Measurements from ENCODE around the gene SFXN3. TPM values are rescaled to one million over a fixed set of nuclear protein-coding genes. Genes with fewer than 3 reads are reported as not detected.

Gene SFXN3
- total and polyA plus RNA-seq, 2 of the 8 experiments (the other 6 are each of a cell fraction or from before 2014, with no cell fraction given) = 2.6 to 2.8 TPM

DNA sequence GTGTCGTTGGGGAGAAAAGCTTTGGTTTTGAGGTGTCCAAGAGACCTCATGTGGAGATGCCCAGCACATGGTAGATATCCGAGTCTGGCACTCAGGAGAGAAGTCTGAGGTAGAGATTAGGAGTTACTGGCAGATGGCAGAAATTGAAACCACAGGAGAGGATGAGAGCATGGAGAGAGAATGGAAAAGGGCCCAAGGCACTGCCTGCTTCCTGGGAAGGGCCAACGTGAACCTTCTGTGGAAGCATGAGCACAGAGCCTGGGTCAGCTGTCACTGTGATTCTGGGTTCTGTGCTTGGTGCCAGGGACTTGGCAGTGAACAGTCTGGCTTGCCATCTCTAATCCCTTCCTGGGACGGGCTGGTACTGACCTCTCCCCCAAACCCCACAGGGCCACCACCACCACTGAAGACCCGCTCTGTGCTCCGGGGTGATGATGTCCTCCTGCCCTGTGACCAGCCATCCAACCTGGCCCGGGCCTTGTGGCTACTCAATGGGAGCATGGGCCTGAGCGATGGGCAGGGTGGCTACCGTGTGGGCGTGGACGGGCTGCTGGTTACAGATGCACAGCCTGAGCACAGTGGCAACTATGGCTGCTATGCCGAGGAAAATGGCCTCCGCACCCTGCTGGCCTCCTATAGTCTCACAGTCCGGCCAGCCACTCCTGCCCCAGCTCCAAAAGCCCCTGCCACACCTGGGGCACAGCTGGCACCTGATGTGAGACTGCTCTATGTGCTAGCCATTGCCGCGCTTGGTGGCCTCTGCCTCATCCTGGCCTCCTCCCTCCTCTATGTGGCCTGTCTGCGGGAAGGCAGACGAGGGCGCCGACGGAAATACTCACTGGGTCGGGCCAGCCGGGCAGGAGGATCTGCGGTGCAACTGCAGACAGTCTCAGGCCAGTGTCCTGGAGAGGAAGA lies 47.9 kb upstream of the SFXN3 start:
- Histone ChIP-seq H2BK5ac (ENCODE audit: low read depth, low read length) (no peak overlapping the region), H4K5ac (ENCODE audit: insufficient read length, low read depth, low read length) (no peak overlapping the region), H3K27me3 (replicated peaks in 1 of 4; ENCODE audit: control insufficient read depth in 3 of 4, extremely low read depth in 1 of 4, insufficient read depth in 3 of 4, low read length in 3 of 4) (no peaks in the 10 kb centered on the region), H3K36me3 (ENCODE audit: control insufficient read depth in 2 of 4, insufficient read depth in 4 of 4, low read length in 3 of 4) (peaks cover 0 to 22% (median 5%) of the 10 kb centered on the region in 4 experiments; a peak in 4 of 8 replicates), H3K4me1 (replicated peaks in 1 of 4; ENCODE audit: control insufficient read depth in 3 of 4, insufficient read depth in 4 of 4, low read length in 3 of 4) (peaks cover 0 to 8% (median 4%) of the 10 kb centered on the region in 4 experiments; a peak in 4 of 7 replicates), H2BK20ac (ENCODE audit: low read length) (no peak overlapping the region), H3K9me3 (ENCODE audit: insufficient read depth in 2 of 2, low read depth in 1 of 2, low read length in 1 of 2) (no peaks in the 10 kb centered on the region), H3K4me3 (ENCODE audit: extremely low read depth in 1 of 4, insufficient read depth in 2 of 4, low read depth in 3 of 4, low read length in 4 of 4) (no peak overlapping the region), H3K79me1 (ENCODE audit: low read depth, low read length) (peaks cover 13% of the 10 kb centered on the region), H3K9ac (replicated peaks in 1 of 4; ENCODE audit: extremely low read depth in 1 of 4, low read depth in 3 of 4, low read length in 3 of 4) (peak overlapping the region in 1 of 4 experiments; percentile 19; a peak in 1 of 7 replicates), H3K4me2 (ENCODE audit: insufficient read depth in 1 of 2, low read depth in 2 of 2, low read length in 2 of 2) (no peak overlapping the region), H3K14ac (ENCODE audit: insufficient read length) (no peak overlapping the region), H2BK15ac (ENCODE audit: low read length) (no peak overlapping the region), H3K79me2 (ENCODE audit: control insufficient read depth in 1 of 2, insufficient read depth in 2 of 2, low read length in 2 of 2) (peaks cover 6 to 18% of the 10 kb centered on the region in 2 experiments), H2BK120ac (replicated peaks; ENCODE audit: low read depth, low read length) (no peak overlapping the region), H3K27ac (ENCODE audit: low read depth, low read length) (no peak overlapping the region), H4K20me1 (replicated peaks in 1 of 2; ENCODE audit: control insufficient read depth in 1 of 2, insufficient read depth in 2 of 2, low read length in 2 of 2) (peaks cover 0 to 11% of the 10 kb centered on the region in 2 experiments), H2BK12ac (ENCODE audit: low read depth, low read length) (no peak overlapping the region), H4K91ac (replicated peaks; ENCODE audit: insufficient read length, low read length) (no peak overlapping the region), H3K23me2 (ENCODE audit: low read depth, low read length) (peaks cover 9% of the 10 kb centered on the region; the same call in 1 of the 2 replicates), H2AFZ (ENCODE audit: low read length) (no peak overlapping the region), H3K4ac (replicated peaks; ENCODE audit: insufficient read length, low read depth, low read length) (no peak overlapping the region), H2AK5ac (ENCODE audit: low read depth, low read length) (no peak overlapping the region), H4K8ac (ENCODE audit: extremely low read depth, insufficient read depth, low read length) (no peak overlapping the region), H3K18ac (ENCODE audit: extremely low read depth, low read length) (no peak overlapping the region), H3K23ac (ENCODE audit: insufficient read length) (no peak overlapping the region), H3K56ac (replicated peaks; ENCODE audit: insufficient read length, low read depth, low read length) (no peak overlapping the region)
- FAIRE-seq (no peak), DNase-seq (ENCODE audit: low read depth in 1 of 2, low spot score in 2 of 2) (no peak)
- POLR2A ChIA-PET (ENCODE audit: partially characterized antibody) = interaction anchor here (0.8 to 1.7 kb wide), 3 partner anchors 10 to 13 kb away, joined by 3 to 5 read pairs (median 4); no protein-coding TSS in a partner anchor
- CTCF ChIA-PET (ENCODE audit: partially characterized antibody) = interaction anchor here (0.8 to 21.2 kb wide), 7 partner anchors 14 to 414 kb away, joined by 3 to 352 read pairs (median 4); no protein-coding TSS in a partner anchor
- WGBS, 2 experiments (ENCODE audit: extremely low coverage in 1 of 2, insufficient coverage in 1 of 2, insufficient read length in 1 of 2, insufficient replicate concordance in 2 of 2, low coverage in 1 of 2, low lambda C conversion rate in 2 of 2, missing lambda C conversion rate in 1 of 2) = 93% methylated on average over 24 of the region's 24 CpGs; no CpG with 5 or more reads in 1 of the 2 experiments
- TF ChIP-seq, protein P1, sequence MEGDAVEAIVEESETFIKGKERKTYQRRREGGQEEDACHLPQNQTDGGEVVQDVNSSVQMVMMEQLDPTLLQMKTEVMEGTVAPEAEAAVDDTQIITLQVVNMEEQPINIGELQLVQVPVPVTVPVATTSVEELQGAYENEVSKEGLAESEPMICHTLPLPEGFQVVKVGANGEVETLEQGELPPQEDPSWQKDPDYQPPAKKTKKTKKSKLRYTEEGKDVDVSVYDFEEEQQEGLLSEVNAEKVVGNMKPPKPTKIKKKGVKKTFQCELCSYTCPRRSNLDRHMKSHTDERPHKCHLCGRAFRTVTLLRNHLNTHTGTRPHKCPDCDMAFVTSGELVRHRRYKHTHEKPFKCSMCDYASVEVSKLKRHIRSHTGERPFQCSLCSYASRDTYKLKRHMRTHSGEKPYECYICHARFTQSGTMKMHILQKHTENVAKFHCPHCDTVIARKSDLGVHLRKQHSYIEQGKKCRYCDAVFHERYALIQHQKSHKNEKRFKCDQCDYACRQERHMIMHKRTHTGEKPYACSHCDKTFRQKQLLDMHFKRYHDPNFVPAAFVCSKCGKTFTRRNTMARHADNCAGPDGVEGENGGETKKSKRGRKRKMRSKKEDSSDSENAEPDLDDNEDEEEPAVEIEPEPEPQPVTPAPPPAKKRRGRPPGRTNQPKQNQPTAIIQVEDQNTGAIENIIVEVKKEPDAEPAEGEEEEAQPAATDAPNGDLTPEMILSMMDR (IDR thresholded peaks at IDR 0.05; ENCODE audit: control extremely low read depth in 1 of 3, insufficient read depth in 1 of 3, low read depth in 1 of 3, low read length in 3 of 3) = no peak

Data from H1 (cell line).